ENCODE results near the gene PRSS56. TPM values are rescaled to one million over a fixed set of nuclear protein-coding genes. Genes with fewer than 3 reads are reported as not detected.
A peak's percentile ranks its signal among the peaks of the same experiment; 100 is the strongest.
"Not testable (repeated sequence)": the region's sequence is repeated elsewhere in the genome, so short reads cannot be mapped to it uniquely, and the experiment has no call there.

The PRSS56 gene
- total RNA-seq, 2 donors from 2014 or later, result not detected

DNA sequence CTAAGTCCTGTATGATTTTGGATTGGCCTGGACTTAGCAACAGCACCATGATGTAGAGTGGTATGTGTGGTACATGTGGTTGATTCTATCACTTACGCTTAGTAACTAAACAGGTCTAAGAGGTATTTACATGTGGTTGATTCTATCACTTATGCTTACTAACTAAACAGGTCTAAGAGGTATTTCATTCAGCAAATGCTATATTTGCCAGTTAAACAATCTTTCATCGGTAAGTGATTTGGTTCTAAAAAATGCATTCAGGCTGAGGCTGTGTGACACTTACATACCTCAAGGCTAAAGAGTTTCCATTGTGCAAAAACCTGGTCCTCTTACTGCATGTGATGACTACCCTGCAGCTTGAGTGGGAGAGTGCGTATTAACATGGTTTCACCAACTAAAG is 43.4 kb downstream of the PRSS56 start:
- Histone ChIP-seq H3K4me3 (no peak overlapping the region), H3K9me3 (no peaks in the 10 kb centered on the region), H3K36me3 (peaks cover 17% of the 10 kb centered on the region), H3K9ac (ENCODE audit: low read depth in 2 of 2, low read length in 2 of 2) (no peak overlapping the region), H3K27me3 (no peaks in the 10 kb centered on the region), H3K27ac (no peak overlapping the region), H3K4me1 (peaks cover 4% of the 10 kb centered on the region)
- no peak for DNase-seq
- TF ChIP-seq, protein P1, sequence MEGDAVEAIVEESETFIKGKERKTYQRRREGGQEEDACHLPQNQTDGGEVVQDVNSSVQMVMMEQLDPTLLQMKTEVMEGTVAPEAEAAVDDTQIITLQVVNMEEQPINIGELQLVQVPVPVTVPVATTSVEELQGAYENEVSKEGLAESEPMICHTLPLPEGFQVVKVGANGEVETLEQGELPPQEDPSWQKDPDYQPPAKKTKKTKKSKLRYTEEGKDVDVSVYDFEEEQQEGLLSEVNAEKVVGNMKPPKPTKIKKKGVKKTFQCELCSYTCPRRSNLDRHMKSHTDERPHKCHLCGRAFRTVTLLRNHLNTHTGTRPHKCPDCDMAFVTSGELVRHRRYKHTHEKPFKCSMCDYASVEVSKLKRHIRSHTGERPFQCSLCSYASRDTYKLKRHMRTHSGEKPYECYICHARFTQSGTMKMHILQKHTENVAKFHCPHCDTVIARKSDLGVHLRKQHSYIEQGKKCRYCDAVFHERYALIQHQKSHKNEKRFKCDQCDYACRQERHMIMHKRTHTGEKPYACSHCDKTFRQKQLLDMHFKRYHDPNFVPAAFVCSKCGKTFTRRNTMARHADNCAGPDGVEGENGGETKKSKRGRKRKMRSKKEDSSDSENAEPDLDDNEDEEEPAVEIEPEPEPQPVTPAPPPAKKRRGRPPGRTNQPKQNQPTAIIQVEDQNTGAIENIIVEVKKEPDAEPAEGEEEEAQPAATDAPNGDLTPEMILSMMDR (IDR thresholded peaks at IDR 0.05), result no peak
- intact Hi-C loops (cut with DNase I), result no loop called here

DNA sequence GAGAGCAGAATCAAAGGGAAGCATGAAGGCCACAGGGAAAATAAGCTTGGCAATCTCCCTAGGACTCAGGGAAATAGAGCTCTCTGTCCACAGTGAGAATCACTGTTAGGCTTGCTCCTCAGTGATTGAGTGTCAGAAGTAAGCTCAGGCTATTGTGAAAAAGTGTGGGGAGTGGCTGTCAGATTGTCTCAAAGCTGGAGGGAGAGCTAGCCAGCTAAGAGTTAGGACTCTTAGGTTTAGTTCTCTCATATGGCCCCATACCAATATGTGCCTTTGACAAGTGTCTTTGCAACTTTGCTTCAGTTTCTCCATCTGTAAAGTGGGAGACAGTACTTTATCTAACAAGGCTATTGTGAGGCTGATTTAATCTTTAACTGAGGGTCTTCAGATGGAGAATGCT is 47.5 kb downstream of the PRSS56 start:
- Histone ChIP-seq H3K36me3 (peaks cover 25% of the 10 kb centered on the region), H3K27me3 (no peaks in the 10 kb centered on the region), H3K9me3 (no peaks in the 10 kb centered on the region), H3K4me1 (peaks cover 18% of the 10 kb centered on the region), H3K9ac (ENCODE audit: low read depth in 2 of 2, low read length in 2 of 2) (no peak overlapping the region), H3K27ac (no peak overlapping the region), H3K4me3 (no peak overlapping the region)
- DNase-seq, result no peak
- intact Hi-C loops (cut with DNase I), result no loop called here
- TF ChIP-seq, protein P1 (IDR thresholded peaks at IDR 0.05), result no peak

DNA sequence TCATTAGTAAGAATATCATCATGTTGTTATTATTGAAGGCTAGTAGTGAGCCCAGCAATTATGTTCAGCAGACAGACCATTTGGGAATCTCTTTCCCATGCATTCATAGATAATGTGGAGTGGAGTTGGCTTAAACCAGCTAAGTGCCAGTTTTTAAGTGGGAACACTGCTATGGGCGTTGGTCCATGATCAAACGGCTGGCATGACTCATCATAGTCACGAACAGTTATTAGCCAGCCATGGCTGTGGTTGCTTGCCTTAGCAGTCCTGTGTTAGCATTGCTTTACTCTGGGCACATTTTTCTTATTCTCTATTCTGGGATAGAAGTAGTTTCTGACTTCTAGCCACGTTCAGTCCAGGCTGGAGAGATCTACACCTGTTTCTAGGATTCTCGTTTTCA is 48.0 kb downstream of the PRSS56 start:
- no peak overlapping the region for H3K4me3 ChIP-seq
- H3K9me3 ChIP-seq, result no peaks in the 10 kb centered on the region
- H3K36me3 ChIP-seq, result peaks cover 25% of the 10 kb centered on the region
- DNase-seq, result peak; percentile 58
- no peak overlapping the region for H3K27ac ChIP-seq
- no peaks in the 10 kb centered on the region for H3K27me3 ChIP-seq
- peaks cover 18% of the 10 kb centered on the region for H3K4me1 ChIP-seq
- intact Hi-C loops (cut with DNase I), result no loop called here
- no peak overlapping the region for H3K9ac ChIP-seq (ENCODE audit: low read depth in 2 of 2, low read length in 2 of 2)
- TF ChIP-seq, protein P1 (IDR thresholded peaks at IDR 0.05), result no peak

DNA sequence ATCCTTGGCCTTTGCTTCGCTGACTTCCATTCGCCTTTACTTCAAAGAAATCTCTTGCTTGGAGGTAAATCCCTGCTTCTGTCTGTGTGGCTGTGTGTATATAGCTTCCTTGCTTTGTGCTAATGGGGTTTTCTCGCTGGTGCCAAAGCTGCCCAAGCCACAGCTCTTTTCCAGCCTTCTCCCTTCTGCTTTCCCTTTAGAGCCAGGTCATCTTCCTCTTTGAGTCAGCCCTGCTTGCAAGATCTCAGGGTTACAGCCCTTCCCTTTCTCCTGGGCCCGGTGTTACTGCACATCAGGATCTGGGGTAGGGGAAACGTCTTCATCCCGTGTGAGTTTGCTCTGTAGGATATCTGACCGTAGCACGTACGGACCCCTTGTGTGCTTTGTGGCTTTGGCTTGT is 49.4 kb downstream of the PRSS56 start:
- no peak overlapping the region for H3K4me3 ChIP-seq
- peaks cover 25% of the 10 kb centered on the region for H3K36me3 ChIP-seq
- TF ChIP-seq, protein P1 (IDR thresholded peaks at IDR 0.05), result no peak
- H3K9me3 ChIP-seq, result no peaks in the 10 kb centered on the region
- H3K9ac ChIP-seq (ENCODE audit: low read depth in 2 of 2, low read length in 2 of 2), result no peak overlapping the region
- no peak for DNase-seq
- peaks cover 18% of the 10 kb centered on the region for H3K4me1 ChIP-seq
- intact Hi-C loops (cut with DNase I), result no loop called here
- no peaks in the 10 kb centered on the region for H3K27me3 ChIP-seq
- no peak overlapping the region for H3K27ac ChIP-seq

DNA sequence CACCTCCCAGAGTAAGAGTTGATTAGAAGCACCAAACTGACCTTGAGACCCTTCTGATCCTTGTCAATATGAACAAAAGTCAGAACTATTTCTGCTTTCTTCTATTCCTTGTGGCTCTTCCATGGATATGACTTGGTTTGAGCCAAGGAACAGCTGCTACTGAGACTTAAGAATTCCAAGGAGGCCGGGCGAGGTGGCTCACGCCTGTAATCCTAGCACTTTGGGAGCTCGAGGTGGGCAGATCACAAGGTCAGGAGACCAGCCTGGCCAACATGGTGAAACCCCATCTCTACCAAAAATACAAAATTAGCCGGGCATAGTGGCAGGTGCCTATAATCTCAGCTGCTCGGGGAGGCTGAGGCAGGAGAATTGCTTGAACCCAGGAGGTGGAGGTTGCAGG is 50.3 kb downstream of the PRSS56 start:
- H3K27me3 ChIP-seq; H3K9ac ChIP-seq (ENCODE audit: low read depth in 2 of 2, low read length in 2 of 2); H3K4me3 ChIP-seq; H3K9me3 ChIP-seq; intact Hi-C loops (cut with DNase I); DNase-seq: not testable (repeated sequence)
- H3K36me3 ChIP-seq, result peaks cover 16% of the 10 kb centered on the region
- peak overlapping the region; percentile 37 for H3K27ac ChIP-seq
- peaks cover 18% of the 10 kb centered on the region for H3K4me1 ChIP-seq

DNA sequence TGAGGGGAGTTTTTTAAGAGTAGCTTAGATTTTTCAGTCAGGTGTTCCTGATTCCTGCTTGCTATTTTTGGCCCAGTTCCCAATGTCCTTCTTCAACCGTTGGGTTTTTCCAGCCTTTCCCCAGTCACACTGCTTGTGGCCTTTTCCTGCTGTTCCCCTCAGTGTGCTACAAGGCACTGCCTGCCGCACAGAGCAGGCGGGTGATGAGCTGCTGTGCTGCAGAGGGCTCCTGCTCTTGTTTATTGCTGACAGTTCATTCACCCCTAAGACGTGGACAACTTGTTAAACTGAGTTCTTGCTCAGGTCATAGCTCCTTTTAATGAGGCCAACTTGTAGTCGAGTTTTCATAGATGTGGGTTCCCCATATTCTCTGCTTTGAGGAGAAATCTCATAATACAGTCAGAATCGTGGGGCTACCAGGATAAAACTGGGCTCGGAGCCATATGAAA is 50.9 kb downstream of the PRSS56 start:
- intact Hi-C loops (cut with DNase I), result no loop called here
- Histone ChIP-seq H3K36me3 (peaks cover 12% of the 10 kb centered on the region), H3K27me3 (no peaks in the 10 kb centered on the region), H3K4me1 (peaks cover 18% of the 10 kb centered on the region), H3K27ac (peak overlapping the region; percentile 37), H3K9me3 (no peaks in the 10 kb centered on the region), H3K4me3 (no peak overlapping the region), H3K9ac (ENCODE audit: low read depth in 2 of 2, low read length in 2 of 2) (no peak overlapping the region)
- TF ChIP-seq, protein P1 (IDR thresholded peaks at IDR 0.05), result no peak
- no peak for DNase-seq
